T-cell (primary cell): Measurements from ENCODE around the gene SNX6. TPM values are rescaled to one million over a fixed set of nuclear protein-coding genes. Genes with fewer than 3 reads are reported as not detected.
"Not testable (repeated sequence)": the region's sequence is repeated elsewhere in the genome, so short reads cannot be mapped to it uniquely, and the experiment has no call there.

ENCODE experiments used
- ATAC-seq, 4 experiments: fragments of 200-7000 bp in 3 of 4; fragments of 150-1000 bp in 1 of 4; cut with Tn5 transposase; replicated peaks in 1 of 4; 1 replicate in 3 of 4; 2 replicates in 1 of 4; pipeline ENCODE4 v1.10.0; 2021; ENCODE audit warnings: moderate library complexity in 3 of 4, mild to moderate bottlenecking in 2 of 4, moderate number of reproducible peaks in 1 of 4
- CTCF ChIA-PET, 2 donors: fragments of 300-600 bp; sonication (Branson Sonifier 250); formaldehyde crosslinking; loops; one replicate each; lab custom pipeline; 2022; ENCODE audit warnings: antibody characterized with exemption in 2 of 2; lab: Charles Lee
- POLR2A ChIA-PET, 2 donors: fragments of 300-600 bp; sonication (Branson Sonifier 250); formaldehyde crosslinking; loops; one replicate each; lab custom pipeline; 2022; ENCODE audit warnings: antibody characterized with exemption in 2 of 2; lab: Charles Lee
- DNase-seq, 35 experiments: peaks; one replicate each; pipeline versions ENCODE4 v3.0.0 to v3.0.0-alpha.2; 2013 to 2023
- H3K27ac ChIP-seq: one replicate; pipeline ENCODE4 v1.5.1; 2013; ENCODE audit warnings: low read length
- H3K27me3 ChIP-seq, 2 experiments: replicated peaks in 1 of 2; 1 replicate in 1 of 2; 2 replicates in 1 of 2; pipeline versions ENCODE4 v1.6.1 to v1.7.0; 2013; ENCODE audit warnings: low read length in 1 of 2, mixed read lengths in 1 of 2; ENCODE audit not compliant: control insufficient read depth in 2 of 2, insufficient read depth in 2 of 2; ENCODE audit errors: extremely low read depth in 1 of 2
- H3K36me3 ChIP-seq, 2 donors: 1 replicate in 1 of 2; 2 replicates in 1 of 2; pipeline versions ENCODE4 v1.6.1 to v1.7.0; 2013; ENCODE audit warnings: low read length in 1 of 2; ENCODE audit not compliant: control insufficient read depth in 2 of 2, insufficient read depth in 1 of 2; ENCODE audit errors: extremely low read depth in 1 of 2
- H3K4me1 ChIP-seq, 2 experiments: 1 replicate in 1 of 2; 2 replicates in 1 of 2; pipeline versions ENCODE4 v1.6.1 to v1.7.0; 2013; ENCODE audit warnings: low read length in 2 of 2, mixed read lengths in 1 of 2; ENCODE audit not compliant: insufficient read depth in 2 of 2, control insufficient read depth in 1 of 2; ENCODE audit errors: extremely low read depth in 1 of 2
- H3K4me3 ChIP-seq, 2 donors: 1 replicate in 1 of 2; 2 replicates in 1 of 2; pipeline versions ENCODE4 v1.5.1 to v1.7.0; 2013; ENCODE audit warnings: mild to moderate bottlenecking in 2 of 2, low read length in 1 of 2, moderate library complexity in 1 of 2; ENCODE audit not compliant: control insufficient read depth in 1 of 2; ENCODE audit errors: extremely low read depth in 1 of 2
- H3K9me3 ChIP-seq: 2 replicates; pipeline ENCODE4 v1.7.0; 2013
- H3K27ac Mint-ChIP-seq, 2 donors: one replicate each; pipeline ENCODE4 v1.8.0; 2020 to 2021; ENCODE audit warnings: mild to moderate bottlenecking in 2 of 2, mixed read lengths in 2 of 2
- H3K27me3 Mint-ChIP-seq, 2 donors: one replicate each; pipeline ENCODE4 v1.8.0; 2021 to 2022; ENCODE audit warnings: mixed read lengths in 2 of 2
- H3K36me3 Mint-ChIP-seq: one replicate; pipeline ENCODE4 v1.8.0; 2021; ENCODE audit warnings: mixed read lengths
- H3K4me1 Mint-ChIP-seq, 3 donors: one replicate each; pipeline ENCODE4 v1.8.0; 2020 to 2022; ENCODE audit warnings: mixed read lengths in 3 of 3, mild to moderate bottlenecking in 1 of 3
- H3K4me3 Mint-ChIP-seq, 3 donors: one replicate each; pipeline ENCODE4 v1.8.0; 2020 to 2022; ENCODE audit warnings: mild to moderate bottlenecking in 3 of 3, mixed read lengths in 3 of 3, moderate library complexity in 3 of 3
- H3K9me3 Mint-ChIP-seq, 3 donors: one replicate each; pipeline ENCODE4 v1.8.0; 2020 to 2022; ENCODE audit warnings: mixed read lengths in 3 of 3
- WGBS: methylation state at CpG from one replicate; pipeline ENCODE4 v1.1.5; 2013; ENCODE audit warnings: missing lambda C conversion rate; ENCODE audit not compliant: insufficient coverage; 5-methylcytosine and 5-hydroxymethylcytosine counted together
- total RNA-seq, 35 experiments: library from RNA in 6 of 35; stranded (reverse) in 6 of 35; fragments of 120-200 nt in 1 of 35; gene quantifications; one replicate each; pipeline versions ENCODE4 v1.2.1 to v1.2.4 and lab custom pipeline; 2013 to 2026

The SNX6 gene
- total RNA-seq, 5 donors from 2014 or later (not counting 1 experiment from before 2014, with no cell fraction given) = 63.4 to 69.1 (median 64.6) TPM

GRCh38 chr14:34653073-34653472 lies 23.1 kb upstream of the SNX6 start:
- H3K36me3 ChIP-seq, H3K27ac Mint-ChIP-seq, H3K9me3 ChIP-seq, H3K4me1 ChIP-seq, CTCF ChIA-PET, H3K4me3 ChIP-seq, POLR2A ChIA-PET, DNase-seq, H3K9me3 Mint-ChIP-seq, H3K27me3 Mint-ChIP-seq, H3K27me3 ChIP-seq, H3K27ac ChIP-seq, H3K4me3 Mint-ChIP-seq, ATAC-seq, H3K4me1 Mint-ChIP-seq, H3K36me3 Mint-ChIP-seq: not testable (repeated sequence)
- WGBS = 94% methylated on average over 2 of the region's 2 CpGs

- DNase-seq, ATAC-seq, H3K27me3 Mint-ChIP-seq, H3K4me3 Mint-ChIP-seq, H3K4me1 ChIP-seq, CTCF ChIA-PET, H3K27me3 ChIP-seq, H3K36me3 Mint-ChIP-seq, H3K4me1 Mint-ChIP-seq, H3K9me3 Mint-ChIP-seq, H3K27ac ChIP-seq, POLR2A ChIA-PET, H3K4me3 ChIP-seq, H3K36me3 ChIP-seq, H3K27ac Mint-ChIP-seq, H3K9me3 ChIP-seq: not testable (repeated sequence)
- no CpG with 5 or more reads among the region's 1 CpG for WGBS
These were observed 22.4 kb upstream of the SNX6 start for GRCh38 chr14:34652348-34652747.

GRCh38 chr14:34650786-34651584 lies 21.0 kb upstream of the SNX6 start:
- no peak overlapping the region for H3K27ac ChIP-seq
- no peaks in the 10 kb centered on the region for H3K9me3 Mint-ChIP-seq
- no peak overlapping the region for H3K27ac Mint-ChIP-seq
- H3K27me3 Mint-ChIP-seq = no peaks in the 10 kb centered on the region
- ATAC-seq (no peak), DNase-seq (no peak)
- POLR2A ChIA-PET = no interaction called here
- CTCF ChIA-PET = interaction anchor here in 1 of 2 donors (0.7 kb wide), 1 partner anchor 511 kb away, joined by 5 read pairs; no protein-coding TSS in a partner anchor
- H3K4me3 ChIP-seq = no peak overlapping the region
- H3K4me1 Mint-ChIP-seq = no peaks in the 10 kb centered on the region
- peaks cover 0 to 3% of the 10 kb centered on the region in 2 experiments for H3K27me3 ChIP-seq
- H3K9me3 ChIP-seq = no peaks in the 10 kb centered on the region
- H3K4me3 Mint-ChIP-seq = no peak overlapping the region
- H3K4me1 ChIP-seq = no peaks in the 10 kb centered on the region
- H3K36me3 ChIP-seq = no peaks in the 10 kb centered on the region
- WGBS = no CpG with 5 or more reads among the region's 4 CpGs
- H3K36me3 Mint-ChIP-seq = no peaks in the 10 kb centered on the region

DNA sequence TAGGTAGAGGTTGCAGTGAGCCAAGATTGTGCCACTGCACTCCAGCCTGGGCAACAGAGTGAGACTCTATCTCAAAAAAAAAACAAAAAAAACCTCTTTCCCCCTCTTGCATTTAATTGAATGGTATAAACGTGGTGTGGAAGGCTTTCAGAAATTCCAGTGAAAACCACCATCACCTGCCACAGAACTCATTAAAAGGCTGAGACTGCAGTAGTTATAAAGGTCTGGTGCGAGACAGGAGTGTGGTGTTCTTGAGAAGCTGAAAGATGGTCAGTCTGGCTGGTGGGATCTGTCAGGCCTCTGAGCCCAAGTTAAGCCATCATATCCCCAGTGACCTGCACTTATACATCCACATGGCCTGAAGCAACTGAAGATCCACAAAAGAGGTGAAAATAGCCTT lies 20.1 kb upstream of the SNX6 start:
- H3K27ac ChIP-seq, CTCF ChIA-PET, H3K9me3 ChIP-seq, H3K4me3 ChIP-seq, H3K4me3 Mint-ChIP-seq, H3K27ac Mint-ChIP-seq, POLR2A ChIA-PET, DNase-seq, H3K36me3 ChIP-seq, ATAC-seq, H3K36me3 Mint-ChIP-seq, H3K4me1 ChIP-seq, H3K27me3 ChIP-seq, H3K4me1 Mint-ChIP-seq, H3K27me3 Mint-ChIP-seq, H3K9me3 Mint-ChIP-seq: not testable (repeated sequence)
- no CpG with 5 or more reads among the region's 2 CpGs for WGBS

- no peak for DNase-seq
- no peak for ATAC-seq
- H3K9me3 ChIP-seq = no peaks in the 10 kb centered on the region
- no peaks in the 10 kb centered on the region for H3K36me3 ChIP-seq
- H3K4me1 Mint-ChIP-seq = no peaks in the 10 kb centered on the region
- H3K4me1 ChIP-seq = no peaks in the 10 kb centered on the region
- H3K36me3 Mint-ChIP-seq = no peaks in the 10 kb centered on the region
- H3K9me3 Mint-ChIP-seq = no peaks in the 10 kb centered on the region
- H3K4me3 ChIP-seq = no peak overlapping the region
- no peak overlapping the region for H3K4me3 Mint-ChIP-seq
- H3K27me3 ChIP-seq = no peaks in the 10 kb centered on the region
- POLR2A ChIA-PET = no interaction called here
- H3K27ac ChIP-seq = no peak overlapping the region
- CTCF ChIA-PET = interaction anchor here in 1 of 2 donors (0.6 kb wide), 1 partner anchor 787 kb away, joined by 4 read pairs; no protein-coding TSS in a partner anchor
- H3K27ac Mint-ChIP-seq = no peak overlapping the region
- no peaks in the 10 kb centered on the region for H3K27me3 Mint-ChIP-seq
These were observed 19.4 kb upstream of the SNX6 start for GRCh38 chr14:34649344-34649743.

DNA sequence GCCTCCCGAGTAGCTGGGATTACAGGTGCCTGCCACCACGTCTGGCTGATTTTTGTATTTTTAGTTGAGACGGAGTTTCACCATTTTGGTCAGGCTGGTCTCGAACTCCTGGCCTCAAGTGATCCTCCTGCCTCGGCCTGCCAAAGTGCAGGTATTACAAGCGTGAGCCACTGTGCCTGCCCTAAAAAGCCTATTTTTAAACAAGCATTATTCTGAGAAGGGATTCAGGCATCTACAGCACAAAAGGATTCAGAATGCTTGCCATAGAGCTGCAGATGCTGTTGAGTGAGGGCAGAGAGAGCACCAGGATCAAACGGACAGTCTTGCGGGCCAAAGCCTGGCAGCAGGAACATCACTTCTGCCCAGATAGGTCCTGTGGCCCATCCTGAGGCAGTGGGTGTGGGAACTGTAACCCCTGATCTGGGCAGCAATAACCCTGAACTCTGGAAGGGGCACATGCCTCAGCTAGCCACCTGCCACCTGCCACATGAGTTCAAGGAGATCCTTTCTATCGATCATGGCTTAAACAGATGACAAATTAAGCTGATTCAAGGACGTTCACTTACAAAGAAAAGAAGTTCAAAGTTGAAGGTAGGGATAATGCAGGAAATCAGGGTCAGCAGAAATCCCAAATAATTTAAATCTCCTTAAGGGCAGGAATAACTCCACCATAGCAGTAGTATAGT lies 16.8 kb upstream of the SNX6 start:
- Mint-ChIP-seq H3K9me3 (no peaks in the 10 kb centered on the region), H3K4me1 (no peaks in the 10 kb centered on the region), H3K36me3 (no peaks in the 10 kb centered on the region), H3K4me3 (no peak overlapping the region), H3K27ac (no peak overlapping the region), H3K27me3 (no peaks in the 10 kb centered on the region)
- H3K9me3 ChIP-seq = no peaks in the 10 kb centered on the region
- no peaks in the 10 kb centered on the region for H3K36me3 ChIP-seq
- ChIA-PET POLR2A (interaction anchor here (0.6 to 0.7 kb wide), 3 partner anchors 91 to 1092 kb away, joined by 3 to 12 read pairs (median 3); no protein-coding TSS in a partner anchor), CTCF (no interaction called here)
- WGBS = 83% methylated on average over 2 of the region's 10 CpGs
- H3K4me3 ChIP-seq = no peak overlapping the region
- no peak overlapping the region for H3K27ac ChIP-seq
- DNase-seq (no peak), ATAC-seq (no peak)
- no peaks in the 10 kb centered on the region for H3K27me3 ChIP-seq
- H3K4me1 ChIP-seq = no peaks in the 10 kb centered on the region
